K562 (cell line): ENCODE results near the gene IFNAR2. TPM values are rescaled to one million over a fixed set of nuclear protein-coding genes. Genes with fewer than 3 reads are reported as not detected.

Source experiments
- ATAC-seq: fragments of 200-7000 bp; cut with Tn5 transposase; 3 replicates; pipeline ENCODE4 v1.9.1; 2020; ENCODE audit warnings: moderate library complexity
- BruUV-seq: library from RNA; stranded (reverse); fragments of 400-500 nt; replicated peaks from 2 replicates; lab custom pipeline; 2021; lab: Mats Ljungman, UMichigan
- CTCF ChIA-PET: fragments of 300-600 bp; formaldehyde crosslinking; extraction: SDS; loops from one replicate; lab custom pipeline; 2021; ENCODE audit warnings: low intra/inter-chr PET ratio; lab: Yijun Ruan, JAX
- POLR2A ChIA-PET: fragments of 300-600, 350-650 bp; sonication (Branson Sonifier 250); formaldehyde crosslinking; extraction: SDS; loops from one replicate; lab custom pipeline; 2021; ENCODE audit warnings: antibody characterized with exemption, inconsistent platforms; lab: Yijun Ruan, JAX
- DNase-seq, 4 experiments: peaks; one replicate each; pipeline versions ENCODE4 v3.0.0 to v3.0.0-alpha.2; 2011 to 2018; ENCODE audit warnings: low spot score in 3 of 4, mixed read lengths in 3 of 4; ENCODE audit errors: extremely low read depth in 1 of 4
- FAIRE-seq: peaks from 2 replicates; lab custom pipeline; 2011; peaks lifted over from hg19 to GRCh38; lab: Jason Lieb, UNC
- H2AFZ ChIP-seq: 2 replicates; pipeline ENCODE4 v1.6.0; 2011; ENCODE audit warnings: low read depth, low read length, control low read depth, inconsistent platforms
- H3K27ac ChIP-seq: fragments of 200-600 bp; 3 replicates; pipeline ENCODE4 v1.8.0; 2011; ENCODE audit warnings: low read depth, mild to moderate bottlenecking, control low read depth, inconsistent platforms, low read length, moderate library complexity, mixed read lengths; ENCODE audit errors: extremely low read depth
- H3K27me3 ChIP-seq, 2 experiments: fragments of 300-600 bp in 1 of 2; 2 replicates in 1 of 2; 3 replicates in 1 of 2; pipeline versions ENCODE4 v1.6.0 to v1.8.0; 2011; ENCODE audit warnings: inconsistent platforms in 2 of 2, low read length in 2 of 2, mild to moderate bottlenecking in 1 of 2, mixed read lengths in 1 of 2, moderate library complexity in 1 of 2; ENCODE audit not compliant: control insufficient read depth in 2 of 2, insufficient read depth in 2 of 2
- H3K36me3 ChIP-seq: fragments of 300-600 bp; 3 replicates; pipeline ENCODE4 v1.8.0; 2011; ENCODE audit warnings: mild to moderate bottlenecking, low read length, inconsistent platforms; ENCODE audit not compliant: control insufficient read depth, insufficient read depth
- H3K4me1 ChIP-seq, 2 experiments: fragments of 200-600 bp in 1 of 2; replicated peaks in 1 of 2; 2 replicates in 1 of 2; 3 replicates in 1 of 2; pipeline versions ENCODE4 v1.5.1 to v1.8.0; 2011; ENCODE audit warnings: inconsistent platforms in 2 of 2, low read length in 2 of 2, mild to moderate bottlenecking in 1 of 2, mixed read lengths in 1 of 2, moderate library complexity in 1 of 2; ENCODE audit not compliant: control insufficient read depth in 2 of 2, insufficient read depth in 2 of 2
- H3K4me2 ChIP-seq: 2 replicates; pipeline ENCODE4 v1.6.1; 2011; ENCODE audit warnings: low read length, control low read depth, inconsistent platforms, mixed read lengths; ENCODE audit not compliant: insufficient read depth
- H3K4me3 ChIP-seq: fragments of 200-600 bp; sonication (generic), shearing (Covaris generic); 2 replicates; pipeline ENCODE4 v1.5.1; 2016; ENCODE audit warnings: control low read depth, inconsistent platforms
- H3K79me2 ChIP-seq: fragments of 200-600 bp; 3 replicates; pipeline ENCODE4 v1.8.0; 2011; ENCODE audit warnings: low read length, inconsistent platforms; ENCODE audit not compliant: control insufficient read depth, insufficient read depth
- H3K9ac ChIP-seq, 2 experiments: 2 replicates each; pipeline versions ENCODE4 v1.6.0 to v1.6.1; 2011; ENCODE audit warnings: low read depth in 2 of 2, low read length in 2 of 2, control low read depth in 1 of 2, inconsistent platforms in 1 of 2, mild to moderate bottlenecking in 1 of 2, mixed read lengths in 1 of 2; ENCODE audit not compliant: insufficient read depth in 1 of 2
- H3K9me1 ChIP-seq: one replicate; pipeline ENCODE4 v1.6.0; 2011; ENCODE audit warnings: inconsistent platforms, mild to moderate bottlenecking, low read length, moderate library complexity; ENCODE audit not compliant: control insufficient read depth, insufficient read depth
- H3K9me3 ChIP-seq: replicated peaks from 2 replicates; pipeline ENCODE4 v1.5.1; 2011; ENCODE audit warnings: low read depth, low read length, inconsistent platforms; ENCODE audit not compliant: control insufficient read depth, insufficient read depth
- H4K20me1 ChIP-seq: replicated peaks from 2 replicates; pipeline ENCODE4 v1.6.1; 2011; ENCODE audit warnings: low read length, inconsistent platforms, mixed read lengths; ENCODE audit not compliant: control insufficient read depth, insufficient read depth
- NFATC3 ChIP-seq: fragments of 450-650 bp; IDR thresholded peaks from 2 replicates; pipeline ENCODE4 v1.6.1; 2017; ENCODE audit warnings: mild to moderate bottlenecking
- POLR2AphosphoS5 ChIP-seq: IDR thresholded peaks from 2 replicates; pipeline ENCODE4 v1.6.1; 2011; ENCODE audit warnings: mild to moderate bottlenecking, low read depth, low read length, moderate library complexity; ENCODE audit not compliant: control insufficient read depth, insufficient read depth
- RAD21 ChIP-seq, 2 experiments: fragments of 250-450 bp in 1 of 2; fragments of 450-650 bp in 1 of 2; sonication (Bioruptor Pico) in 1 of 2; formaldehyde crosslinking in 1 of 2; IDR thresholded peaks in 1 of 2; conservative IDR thresholded peaks in 1 of 2; 2 replicates each; pipeline versions ENCODE4 v1.4.0 to v1.8.0; 2020 to 2022; ENCODE audit warnings: mild to moderate bottlenecking in 2 of 2, moderate library complexity in 1 of 2
- RBM39 ChIP-seq: fragments of 200-400 bp; formaldehyde crosslinking; optimal IDR thresholded peaks from 2 replicates; pipeline ENCODE3; 2018; ENCODE audit warnings: low read depth, low read length
- SIRT6 ChIP-seq: IDR thresholded peaks from one replicate; pipeline ENCODE4 v1.6.1; 2012; ENCODE audit warnings: low read depth, mild to moderate bottlenecking, control low read depth, inconsistent platforms, low read length, moderate library complexity
- SMARCA5 ChIP-seq: fragments of 450-650 bp; IDR thresholded peaks from 2 replicates; pipeline ENCODE4 v1.6.1; 2016
- TSC22D4 ChIP-seq: fragments of 450-650 bp; IDR thresholded peaks from 2 replicates; pipeline ENCODE4 v1.6.1; 2016; ENCODE audit warnings: missing genetic modification characterization, missing biosample characterization, control low read depth
- ZFP1 ChIP-seq: fragments of 450-650 bp; formaldehyde crosslinking; IDR thresholded peaks from 2 replicates; pipeline ENCODE4 v1.4.0; 2020; ENCODE audit warnings: mild to moderate bottlenecking, mixed read lengths
- WGBS: fragments of 100-300 bp; shearing (Covaris generic); methylation state at CpG from one replicate; pipeline ENCODE4 v1.1.6; 2016; ENCODE audit warnings: low coverage, mixed read lengths; ENCODE audit not compliant: insufficient coverage; ENCODE audit errors: missing lambda C conversion rate; 5-methylcytosine and 5-hydroxymethylcytosine counted together
- in situ Hi-C: fragments of 300-500 bp; cut with MboI; formaldehyde crosslinking; loops from 4 replicates; pipeline ENCODE4 v1.15.0; 2018; ENCODE audit warnings: inconsistent platforms, mixed read lengths
- intact Hi-C: fragments of 100-400 bp; cut with micrococcal nuclease; formaldehyde crosslinking; loops from 2 replicates; pipeline ENCODE4 v1.14.2; 2022
- polyA plus RNA-seq, 8 experiments: library from polyadenylated mRNA; depleted of rRNA in 4 of 8; stranded (reverse) in 5 of 8; unstranded in 3 of 8; fragments of >200 nt; fragmentation: Nextera tagmentation in 2 of 8; fragmentation: Illumina TruSeq in 1 of 8; extraction: Ambion mirVana in 2 of 8; extraction: Trizol in 1 of 8; gene quantifications; 2 replicates each; pipeline versions ENCODE4 v1.2.1 to v1.2.3, GENCODE V29; 2011 to 2014; ENCODE audit warnings: inconsistent platforms in 1 of 8, missing spikeins in 1 of 8
- total RNA-seq, 7 experiments: library from RNA; depleted of rRNA in 6 of 7; stranded (reverse); fragments of >200 nt in 6 of 7; fragmentation: Illumina TruSeq in 2 of 7; extraction: Trizol in 2 of 7; gene quantifications; 2 replicates each; pipeline versions ENCODE4 v1.2.1 to v1.2.3, GENCODE V29; 2011 to 2021; ENCODE audit warnings: low replicate concordance in 1 of 7
- TF ChIP-seq, protein P1 (sequence below): fragments of 450-650 bp; formaldehyde crosslinking; IDR thresholded peaks from 2 replicates; pipeline ENCODE4 v1.4.0; 2020; ENCODE audit warnings: mild to moderate bottlenecking, mixed read lengths
- TF ChIP-seq, protein P2 (sequence below), 2 experiments: IDR thresholded peaks; 2 replicates each; pipeline ENCODE4 v1.6.1; 2011; ENCODE audit warnings: borderline replicate concordance in 1 of 2, control low read depth in 1 of 2, low read depth in 1 of 2, low read length in 1 of 2, mild to moderate bottlenecking in 1 of 2, mixed read lengths in 1 of 2, moderate library complexity in 1 of 2; ENCODE audit not compliant: insufficient read depth in 1 of 2, insufficient read length in 1 of 2, poor library complexity in 1 of 2, severe bottlenecking in 1 of 2; ENCODE audit errors: extremely low read depth in 1 of 2
- TF ChIP-seq, protein P3 (sequence below): sonication (generic); formaldehyde crosslinking; IDR thresholded peaks from 2 replicates; pipeline ENCODE4 v1.8.0; 2022; ENCODE audit warnings: missing genetic modification reagents, mild to moderate bottlenecking, borderline replicate concordance

IFNAR2 gene
- total and polyA plus RNA-seq, 9 of the 15 experiments (the other 6 are each of a cell fraction or from before 2014, with no cell fraction given): 1.7 to 48.3 (median 8.4) TPM

DNA sequence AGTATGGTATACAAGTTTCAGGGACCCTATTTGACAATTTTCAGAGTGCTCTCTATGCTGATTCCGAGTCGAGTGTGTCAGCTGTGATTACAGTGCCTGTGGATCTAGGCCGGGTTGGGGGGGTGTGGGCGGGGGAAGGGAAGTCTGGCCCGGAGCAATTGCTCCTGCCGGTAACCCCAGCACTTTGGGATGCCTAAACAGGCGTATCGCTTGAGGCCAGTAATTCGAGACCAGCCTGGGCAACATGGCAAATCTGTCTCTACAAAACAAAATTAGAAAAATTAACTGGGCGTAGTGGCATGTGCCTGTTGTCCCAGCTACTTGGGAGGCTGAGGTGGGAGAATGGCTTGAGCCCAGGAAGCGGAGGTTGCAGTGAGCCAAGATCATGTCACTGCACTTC is 34.8 kb downstream of the IFNAR2 start:
- Histone ChIP-seq H3K27me3 (no peaks in the 10 kb centered on the region), H3K79me2 (peaks cover 10% of the 10 kb centered on the region), H3K4me1 (peaks cover 5 to 17% of the 10 kb centered on the region in 2 experiments; a peak in 4 of 5 replicates), H3K9me1 (no peaks in the 10 kb centered on the region), H4K20me1 (peaks cover 5% of the 10 kb centered on the region; the same call in 1 of the 2 replicates), H3K36me3 (peaks cover 17% of the 10 kb centered on the region; the same call in 1 of the 3 replicates), H3K9me3 (no peaks in the 10 kb centered on the region), H3K4me3 (no peak overlapping the region), H3K27ac (no peak overlapping the region), H3K4me2 (no peak overlapping the region), H3K9ac (no peak overlapping the region), H2AFZ (no peak overlapping the region)
- intact Hi-C loops (no loop called here), in situ Hi-C loops (no loop called here)
- no peak for FAIRE-seq
- ATAC-seq: no peak
- no peak for DNase-seq
- POLR2A ChIA-PET: no interaction called here
- WGBS: 80% methylated on average over 11 of the region's 11 CpGs
- CTCF ChIA-PET: no interaction called here
- no TSS peak for BruUV-seq
- TF ChIP-seq, protein P1, sequence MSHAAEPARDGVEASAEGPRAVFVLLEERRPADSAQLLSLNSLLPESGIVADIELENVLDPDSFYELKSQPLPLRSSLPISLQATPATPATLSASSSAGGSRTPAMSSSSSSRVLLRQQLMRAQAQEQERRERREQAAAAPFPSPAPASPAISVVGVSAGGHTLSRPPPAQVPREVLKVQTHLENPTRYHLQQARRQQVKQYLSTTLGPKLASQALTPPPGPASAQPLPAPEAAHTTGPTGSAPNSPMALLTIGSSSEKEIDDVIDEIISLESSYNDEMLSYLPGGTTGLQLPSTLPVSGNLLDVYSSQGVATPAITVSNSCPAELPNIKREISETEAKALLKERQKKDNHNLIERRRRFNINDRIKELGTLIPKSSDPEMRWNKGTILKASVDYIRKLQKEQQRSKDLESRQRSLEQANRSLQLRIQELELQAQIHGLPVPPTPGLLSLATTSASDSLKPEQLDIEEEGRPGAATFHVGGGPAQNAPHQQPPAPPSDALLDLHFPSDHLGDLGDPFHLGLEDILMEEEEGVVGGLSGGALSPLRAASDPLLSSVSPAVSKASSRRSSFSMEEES: no peak
- TF ChIP-seq POLR2AphosphoS5: no peak

DNA sequence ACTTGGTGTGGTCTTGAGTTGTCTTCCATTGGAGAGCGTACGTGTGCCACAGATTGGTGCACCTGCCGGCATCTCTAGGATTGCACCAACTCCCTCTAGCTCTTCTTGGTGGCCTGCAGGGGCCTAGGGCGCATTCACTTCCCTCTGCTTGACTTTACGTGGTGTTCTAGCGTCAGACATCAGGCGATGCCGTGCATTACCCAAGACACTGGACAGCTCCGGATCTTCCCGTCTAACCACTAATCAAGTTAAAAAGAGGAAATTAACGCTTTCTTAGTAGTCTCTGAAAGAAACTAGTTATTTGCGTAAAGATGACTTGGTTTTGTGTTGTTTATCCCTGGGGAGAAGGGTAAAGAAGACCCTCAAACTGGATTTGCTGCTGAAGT is 35.9 kb downstream of the IFNAR2 start:
- in situ Hi-C loops (no loop called here), intact Hi-C loops (loop anchor here (5.0 kb wide), 2 partner anchors 68 to 97 kb away; no protein-coding TSS in a partner anchor)
- WGBS: 38% methylated on average over 12 of the region's 12 CpGs
- Histone ChIP-seq H3K9me3 (no peaks in the 10 kb centered on the region), H3K9ac (peak overlapping the region; percentile 74 to 94), H3K4me1 (peaks cover 5 to 17% of the 10 kb centered on the region in 2 experiments; a peak in 4 of 5 replicates), H3K4me2 (peak overlapping the region; percentile 89), H3K36me3 (peaks cover 22% of the 10 kb centered on the region; the same call in 1 of the 3 replicates), H3K27me3 (no peaks in the 10 kb centered on the region), H3K79me2 (peaks cover 10% of the 10 kb centered on the region), H3K27ac (peak overlapping the region; percentile 41; the same call in 2 of the 3 replicates), H4K20me1 (peaks cover 5% of the 10 kb centered on the region; the same call in 1 of the 2 replicates), H2AFZ (peak overlapping the region; percentile 90), H3K9me1 (no peaks in the 10 kb centered on the region), H3K4me3 (peak overlapping the region; percentile 93)
- FAIRE-seq (peak; percentile 49), ATAC-seq (peak; percentile 41), DNase-seq (peak in 2 of 4 experiments; percentile 30 to 48)
- no TSS peak for BruUV-seq
- POLR2A ChIA-PET: interaction anchor here (0.7 to 3.3 kb wide), 5 partner anchors 11 to 96 kb away, joined by 3 to 13 read pairs (median 3); no protein-coding TSS in a partner anchor
- CTCF ChIA-PET: interaction anchor here (0.6 kb wide), 1 partner anchor 54 kb away, joined by 3 read pairs; no protein-coding TSS in a partner anchor
- TF ChIP-seq SIRT6: no peak
- no peak for TF ChIP-seq NFATC3
- TF ChIP-seq, protein P2, sequence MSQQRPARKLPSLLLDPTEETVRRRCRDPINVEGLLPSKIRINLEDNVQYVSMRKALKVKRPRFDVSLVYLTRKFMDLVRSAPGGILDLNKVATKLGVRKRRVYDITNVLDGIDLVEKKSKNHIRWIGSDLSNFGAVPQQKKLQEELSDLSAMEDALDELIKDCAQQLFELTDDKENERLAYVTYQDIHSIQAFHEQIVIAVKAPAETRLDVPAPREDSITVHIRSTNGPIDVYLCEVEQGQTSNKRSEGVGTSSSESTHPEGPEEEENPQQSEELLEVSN (IDR thresholded peaks at IDR 0.05; ENCODE audit: borderline replicate concordance in 1 of 2, extremely low read depth in 1 of 2, insufficient read depth in 1 of 2, insufficient read length in 1 of 2, low read depth in 1 of 2, low read length in 1 of 2, poor library complexity in 1 of 2, severe bottlenecking in 1 of 2): no peak
- TF ChIP-seq RBM39: no peak
- no peak for TF ChIP-seq SMARCA5
- TF ChIP-seq RAD21 (CRISPR knock-in tag; conservative IDR thresholded peaks at IDR 0.05 in 1 of 2, IDR thresholded peaks at IDR 0.05 in 1 of 2): 0 out of 4 replicates have a peak, but pooled peaks of 1 of the 2 experiments have one; percentile 1
- TF ChIP-seq ZFP1 (CRISPR knock-in tag): no peak
- TF ChIP-seq, protein P3, sequence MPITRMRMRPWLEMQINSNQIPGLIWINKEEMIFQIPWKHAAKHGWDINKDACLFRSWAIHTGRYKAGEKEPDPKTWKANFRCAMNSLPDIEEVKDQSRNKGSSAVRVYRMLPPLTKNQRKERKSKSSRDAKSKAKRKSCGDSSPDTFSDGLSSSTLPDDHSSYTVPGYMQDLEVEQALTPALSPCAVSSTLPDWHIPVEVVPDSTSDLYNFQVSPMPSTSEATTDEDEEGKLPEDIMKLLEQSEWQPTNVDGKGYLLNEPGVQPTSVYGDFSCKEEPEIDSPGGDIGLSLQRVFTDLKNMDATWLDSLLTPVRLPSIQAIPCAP: no peak
- no peak for TF ChIP-seq TSC22D4
